ENCODE data around the gene LRRD1.
A peak's percentile ranks its signal among the peaks of the same experiment; 100 is the strongest.

Gene LRRD1

DNA sequence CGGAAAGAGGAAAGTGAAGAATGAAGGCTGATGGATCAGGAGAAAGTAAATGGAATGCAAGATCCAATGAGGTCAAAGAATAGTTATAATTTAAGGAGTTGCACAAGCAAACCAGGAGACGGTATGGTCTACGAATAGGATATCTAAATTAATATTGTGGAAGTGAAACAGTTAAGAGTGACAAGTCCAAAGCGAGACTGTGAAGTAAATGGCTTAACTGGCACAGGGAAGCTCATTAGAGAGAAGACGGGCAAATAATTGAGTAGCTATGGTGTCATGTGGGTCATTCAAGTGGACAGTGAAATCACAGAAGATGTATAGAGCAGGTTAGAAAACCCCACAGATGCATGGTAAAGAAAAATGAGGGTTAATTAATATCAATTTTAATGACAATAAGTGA, 47.8 kb downstream of the LRRD1 start:
- no peak overlapping the region for H3K4me3 ChIP-seq (ENCODE audit: insufficient read depth, low read length, poor library complexity, severe bottlenecking)
- H3K4me2 ChIP-seq (ENCODE audit: low read depth, low read length, poor library complexity, severe bottlenecking), result peak overlapping the region; percentile 83
- H3F3A ChIP-seq (ENCODE audit: insufficient read depth), result peaks cover 22% of the 10 kb centered on the region; the same call in 1 of the 2 replicates

DNA sequence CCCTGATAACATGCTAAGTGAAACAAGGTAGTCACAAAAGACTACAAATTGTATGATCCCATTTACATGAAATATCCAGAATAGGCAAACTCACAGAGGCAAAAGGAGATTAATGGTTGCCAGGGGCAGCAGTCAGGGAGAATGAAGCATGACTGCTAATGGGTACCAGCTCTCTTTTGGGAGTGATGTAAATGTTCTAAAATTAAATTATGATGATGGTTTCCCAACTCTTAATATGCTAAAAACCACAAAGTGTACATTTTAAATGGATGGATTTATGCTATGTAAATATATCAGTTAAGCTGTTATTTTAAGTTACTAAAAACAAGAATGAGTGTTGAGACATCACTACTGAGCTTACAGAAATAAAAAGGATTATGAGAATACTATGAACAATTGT, 57.3 kb downstream of the LRRD1 start:
- peaks cover 68% of the 10 kb centered on the region for H3K79me2 ChIP-seq (ENCODE audit: insufficient read depth, low read length)
- no peaks in the 10 kb centered on the region for H3K9me3 ChIP-seq (ENCODE audit: insufficient read depth, low read length)
- no peaks in the 10 kb centered on the region for H3K9me2 ChIP-seq (replicated peaks; ENCODE audit: insufficient read depth, low read length)
- H3K36me3 ChIP-seq (ENCODE audit: low read length), result peaks cover 92% of the 10 kb centered on the region
- no peak overlapping the region for H3K27ac ChIP-seq (ENCODE audit: low read depth, low read length)
- no peak overlapping the region for H3K4me2 ChIP-seq (ENCODE audit: low read depth, low read length, poor library complexity, severe bottlenecking)
- no peak for TF ChIP-seq EZH2phosphoT487 (conservative IDR thresholded peaks at IDR 0.05; ENCODE audit: low read length)
- TF ChIP-seq, protein P1, sequence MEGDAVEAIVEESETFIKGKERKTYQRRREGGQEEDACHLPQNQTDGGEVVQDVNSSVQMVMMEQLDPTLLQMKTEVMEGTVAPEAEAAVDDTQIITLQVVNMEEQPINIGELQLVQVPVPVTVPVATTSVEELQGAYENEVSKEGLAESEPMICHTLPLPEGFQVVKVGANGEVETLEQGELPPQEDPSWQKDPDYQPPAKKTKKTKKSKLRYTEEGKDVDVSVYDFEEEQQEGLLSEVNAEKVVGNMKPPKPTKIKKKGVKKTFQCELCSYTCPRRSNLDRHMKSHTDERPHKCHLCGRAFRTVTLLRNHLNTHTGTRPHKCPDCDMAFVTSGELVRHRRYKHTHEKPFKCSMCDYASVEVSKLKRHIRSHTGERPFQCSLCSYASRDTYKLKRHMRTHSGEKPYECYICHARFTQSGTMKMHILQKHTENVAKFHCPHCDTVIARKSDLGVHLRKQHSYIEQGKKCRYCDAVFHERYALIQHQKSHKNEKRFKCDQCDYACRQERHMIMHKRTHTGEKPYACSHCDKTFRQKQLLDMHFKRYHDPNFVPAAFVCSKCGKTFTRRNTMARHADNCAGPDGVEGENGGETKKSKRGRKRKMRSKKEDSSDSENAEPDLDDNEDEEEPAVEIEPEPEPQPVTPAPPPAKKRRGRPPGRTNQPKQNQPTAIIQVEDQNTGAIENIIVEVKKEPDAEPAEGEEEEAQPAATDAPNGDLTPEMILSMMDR (IDR thresholded peaks at IDR 0.05; ENCODE audit: insufficient read depth, low read length, poor library complexity, severe bottlenecking), result no peak
- no peak overlapping the region for H3K9ac ChIP-seq (ENCODE audit: low read length)
- H4K20me1 ChIP-seq (ENCODE audit: low read depth, low read length), result peaks cover 44% of the 10 kb centered on the region
- H3K27me3 ChIP-seq (ENCODE audit: low read length), result no peaks in the 10 kb centered on the region
- no peak overlapping the region for H3K4me3 ChIP-seq (ENCODE audit: insufficient read depth, low read length, poor library complexity, severe bottlenecking)
- H3F3A ChIP-seq (ENCODE audit: insufficient read depth), result peaks cover 8% of the 10 kb centered on the region; the same call in 1 of the 2 replicates
- H2AFZ ChIP-seq (ENCODE audit: low read depth, low read length, severe bottlenecking), result no peak overlapping the region

More for the DNA sequence above, 47.8 kb downstream of the LRRD1 start:
- Histone ChIP-seq H3K27me3 (ENCODE audit: low read length) (no peaks in the 10 kb centered on the region), H3K9ac (ENCODE audit: low read length) (no peak overlapping the region), H2AFZ (ENCODE audit: low read depth, low read length, severe bottlenecking) (no peak overlapping the region), H3K36me3 (ENCODE audit: low read length) (peaks cover 58% of the 10 kb centered on the region), H3K9me3 (ENCODE audit: insufficient read depth, low read length) (no peaks in the 10 kb centered on the region), H4K20me1 (ENCODE audit: low read depth, low read length) (peaks cover 51% of the 10 kb centered on the region), H3K79me2 (ENCODE audit: insufficient read depth, low read length) (peaks cover 71% of the 10 kb centered on the region), H3K27ac (ENCODE audit: low read depth, low read length) (peak overlapping the region; percentile 89; the same call in 1 of the 2 replicates), H3K9me2 (replicated peaks; ENCODE audit: insufficient read depth, low read length) (no peaks in the 10 kb centered on the region)
- TF ChIP-seq, protein P1 (IDR thresholded peaks at IDR 0.05; ENCODE audit: insufficient read depth, low read length, poor library complexity, severe bottlenecking), result no peak
- no peak for TF ChIP-seq EZH2phosphoT487 (conservative IDR thresholded peaks at IDR 0.05; ENCODE audit: low read length)

DNA sequence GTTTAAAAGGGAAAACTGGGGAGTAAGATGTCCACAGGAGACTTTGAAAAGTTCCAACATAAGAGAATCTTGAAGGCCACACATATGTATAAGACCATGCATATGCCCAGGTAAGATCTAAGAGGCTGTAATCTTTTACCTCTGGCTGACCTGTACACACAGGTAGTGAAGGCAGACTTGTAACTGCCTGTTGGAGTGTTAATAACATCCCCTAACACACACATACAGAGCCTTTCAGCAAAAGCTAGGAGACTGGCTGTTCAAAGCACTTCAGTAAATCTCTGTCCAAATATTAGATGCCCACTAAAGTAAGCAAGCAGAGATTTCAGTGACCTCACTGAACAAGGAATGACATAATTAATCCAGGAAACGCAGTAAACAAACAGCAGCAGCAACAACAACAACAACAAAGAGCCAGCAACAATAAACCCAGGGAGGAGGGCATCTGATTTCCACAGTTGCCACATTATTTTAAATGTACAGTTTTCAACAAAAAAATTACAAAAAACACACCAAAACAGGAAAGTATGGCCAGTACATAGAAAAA, 59.7 kb downstream of the LRRD1 start:
- Histone ChIP-seq H3K9me2 (replicated peaks; ENCODE audit: insufficient read depth, low read length) (no peaks in the 10 kb centered on the region), H4K20me1 (ENCODE audit: low read depth, low read length) (peaks cover 44% of the 10 kb centered on the region), H3F3A (ENCODE audit: insufficient read depth) (peaks cover 15% of the 10 kb centered on the region), H3K36me3 (ENCODE audit: low read length) (peaks cover 96% of the 10 kb centered on the region), H3K4me2 (ENCODE audit: low read depth, low read length, poor library complexity, severe bottlenecking) (no peak overlapping the region), H3K4me3 (ENCODE audit: insufficient read depth, low read length, poor library complexity, severe bottlenecking) (no peak overlapping the region), H3K27ac (ENCODE audit: low read depth, low read length) (no peak overlapping the region), H3K27me3 (ENCODE audit: low read length) (no peaks in the 10 kb centered on the region), H3K9me3 (ENCODE audit: insufficient read depth, low read length) (no peaks in the 10 kb centered on the region), H3K79me2 (ENCODE audit: insufficient read depth, low read length) (peaks cover 85% of the 10 kb centered on the region), H2AFZ (ENCODE audit: low read depth, low read length, severe bottlenecking) (no peak overlapping the region), H3K9ac (ENCODE audit: low read length) (no peak overlapping the region)
- no peak for TF ChIP-seq EZH2phosphoT487 (conservative IDR thresholded peaks at IDR 0.05; ENCODE audit: low read length)
- TF ChIP-seq, protein P1 (IDR thresholded peaks at IDR 0.05; ENCODE audit: insufficient read depth, low read length, poor library complexity, severe bottlenecking), result no peak

Data from SU-DHL-6 (cell line).